ENCODE measurements around the gene GALNT10.

GALNT10 gene

DNA sequence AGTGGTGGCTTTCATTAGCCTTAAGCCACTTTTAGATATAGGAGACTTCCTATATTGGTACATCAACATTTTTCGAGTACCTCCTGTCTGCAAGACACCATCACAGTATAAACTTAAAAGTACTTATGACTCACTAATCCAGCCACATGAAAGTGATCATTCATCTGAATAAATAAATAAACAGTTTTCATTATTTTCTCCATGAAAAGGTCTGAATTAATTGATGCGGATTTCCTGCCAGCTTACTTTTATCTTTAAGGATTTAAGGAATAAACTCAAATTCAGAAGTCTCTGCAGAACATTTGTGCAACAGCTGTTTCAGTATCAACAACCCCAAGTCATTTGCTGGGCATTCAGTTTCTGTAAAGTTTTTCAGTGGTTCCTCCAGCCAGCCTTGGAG, 259.3 kb downstream of the GALNT10 start:
- Histone ChIP-seq H3K4me3 (replicated peaks; ENCODE audit: low read depth, low read length) (no peak overlapping the region), H3K36me3 (ENCODE audit: control insufficient read depth, insufficient read depth, low read length) (peaks cover 12% of the 10 kb centered on the region), H3K27me3 (replicated peaks; ENCODE audit: control insufficient read depth, insufficient read depth, low read length) (no peaks in the 10 kb centered on the region)
- TF ChIP-seq, protein P1, sequence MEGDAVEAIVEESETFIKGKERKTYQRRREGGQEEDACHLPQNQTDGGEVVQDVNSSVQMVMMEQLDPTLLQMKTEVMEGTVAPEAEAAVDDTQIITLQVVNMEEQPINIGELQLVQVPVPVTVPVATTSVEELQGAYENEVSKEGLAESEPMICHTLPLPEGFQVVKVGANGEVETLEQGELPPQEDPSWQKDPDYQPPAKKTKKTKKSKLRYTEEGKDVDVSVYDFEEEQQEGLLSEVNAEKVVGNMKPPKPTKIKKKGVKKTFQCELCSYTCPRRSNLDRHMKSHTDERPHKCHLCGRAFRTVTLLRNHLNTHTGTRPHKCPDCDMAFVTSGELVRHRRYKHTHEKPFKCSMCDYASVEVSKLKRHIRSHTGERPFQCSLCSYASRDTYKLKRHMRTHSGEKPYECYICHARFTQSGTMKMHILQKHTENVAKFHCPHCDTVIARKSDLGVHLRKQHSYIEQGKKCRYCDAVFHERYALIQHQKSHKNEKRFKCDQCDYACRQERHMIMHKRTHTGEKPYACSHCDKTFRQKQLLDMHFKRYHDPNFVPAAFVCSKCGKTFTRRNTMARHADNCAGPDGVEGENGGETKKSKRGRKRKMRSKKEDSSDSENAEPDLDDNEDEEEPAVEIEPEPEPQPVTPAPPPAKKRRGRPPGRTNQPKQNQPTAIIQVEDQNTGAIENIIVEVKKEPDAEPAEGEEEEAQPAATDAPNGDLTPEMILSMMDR (IDR thresholded peaks at IDR 0.05; ENCODE audit: insufficient read depth, low read length, poor library complexity, severe bottlenecking): no peak
- no peak for DNase-seq (ENCODE audit: extremely low read depth, insufficient read length)

DNA sequence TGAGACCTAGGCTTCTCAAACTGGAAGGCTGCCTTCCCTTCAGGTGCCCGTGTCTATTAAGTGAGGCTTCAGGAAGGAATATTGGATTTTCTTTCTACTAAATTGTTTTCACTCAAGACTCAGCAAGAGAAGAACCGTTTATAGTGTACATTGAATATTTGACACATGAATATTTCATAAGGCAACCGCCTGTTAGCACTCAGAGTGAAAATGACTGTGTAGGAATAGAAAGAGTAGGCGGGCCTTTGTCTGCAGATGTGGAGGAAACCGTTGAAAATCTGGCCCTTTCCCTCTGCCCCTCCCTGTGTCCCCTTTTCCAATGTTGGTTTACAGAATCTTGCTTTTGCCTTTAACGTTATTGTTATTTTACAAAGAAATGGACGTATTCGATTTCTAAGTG, 261.4 kb downstream of the GALNT10 start:
- DNase-seq (ENCODE audit: extremely low read depth, insufficient read length): no peak
- no peaks in the 10 kb centered on the region for H3K27me3 ChIP-seq (replicated peaks; ENCODE audit: control insufficient read depth, insufficient read depth, low read length)
- peaks cover 19% of the 10 kb centered on the region for H3K36me3 ChIP-seq (ENCODE audit: control insufficient read depth, insufficient read depth, low read length)
- TF ChIP-seq, protein P1 (IDR thresholded peaks at IDR 0.05; ENCODE audit: insufficient read depth, low read length, poor library complexity, severe bottlenecking): no peak
- H3K4me3 ChIP-seq (replicated peaks; ENCODE audit: low read depth, low read length): no peak overlapping the region

DNA sequence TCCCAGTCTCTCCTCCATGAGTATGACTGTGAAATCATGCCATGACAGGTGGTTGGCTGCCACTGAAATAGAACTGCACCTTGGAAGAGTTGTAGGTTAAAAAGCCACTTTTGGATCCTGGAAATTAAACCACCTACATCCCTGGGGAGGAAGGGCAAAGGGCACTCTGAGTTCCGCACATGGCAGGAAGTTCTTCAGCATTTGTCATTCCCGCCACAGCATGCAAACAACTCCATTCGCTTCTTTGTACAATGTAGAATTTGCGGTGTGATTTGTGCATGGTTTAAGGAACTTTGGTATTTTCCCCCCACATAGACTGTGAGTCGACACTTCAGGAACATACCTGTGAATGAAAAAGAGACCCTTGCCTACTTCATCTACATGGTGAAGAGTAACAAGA, 265.1 kb downstream of the GALNT10 start:
- H3K36me3 ChIP-seq (ENCODE audit: control insufficient read depth, insufficient read depth, low read length): peaks cover 23% of the 10 kb centered on the region
- no peak overlapping the region for H3K4me3 ChIP-seq (replicated peaks; ENCODE audit: low read depth, low read length)
- TF ChIP-seq, protein P1 (IDR thresholded peaks at IDR 0.05; ENCODE audit: insufficient read depth, low read length, poor library complexity, severe bottlenecking): no peak
- H3K27me3 ChIP-seq (replicated peaks; ENCODE audit: control insufficient read depth, insufficient read depth, low read length): no peaks in the 10 kb centered on the region
- DNase-seq (ENCODE audit: extremely low read depth, insufficient read length): no peak

DNA sequence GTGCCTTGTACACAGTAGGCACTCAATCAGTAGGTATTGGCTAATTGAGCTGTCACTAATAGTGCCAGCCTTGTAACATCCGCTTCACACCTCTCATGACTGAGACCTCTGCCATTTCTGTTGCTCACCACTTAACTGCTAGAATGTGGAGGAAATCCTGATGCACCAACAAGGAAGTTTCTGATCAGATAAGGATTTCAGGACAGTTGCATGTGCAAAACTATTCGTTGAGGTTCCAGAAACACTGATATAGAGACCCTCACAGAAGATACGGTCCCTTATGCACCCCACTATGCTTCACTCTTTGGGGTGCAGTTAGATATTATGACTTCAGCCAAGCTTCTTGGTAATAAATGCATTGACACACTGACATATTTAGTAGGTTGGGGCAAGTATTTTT, 266.0 kb downstream of the GALNT10 start:
- no peak overlapping the region for H3K4me3 ChIP-seq (replicated peaks; ENCODE audit: low read depth, low read length)
- H3K36me3 ChIP-seq (ENCODE audit: control insufficient read depth, insufficient read depth, low read length): peaks cover 23% of the 10 kb centered on the region
- DNase-seq (ENCODE audit: extremely low read depth, insufficient read length): no peak
- no peaks in the 10 kb centered on the region for H3K27me3 ChIP-seq (replicated peaks; ENCODE audit: control insufficient read depth, insufficient read depth, low read length)
- TF ChIP-seq, protein P1 (IDR thresholded peaks at IDR 0.05; ENCODE audit: insufficient read depth, low read length, poor library complexity, severe bottlenecking): no peak

DNA sequence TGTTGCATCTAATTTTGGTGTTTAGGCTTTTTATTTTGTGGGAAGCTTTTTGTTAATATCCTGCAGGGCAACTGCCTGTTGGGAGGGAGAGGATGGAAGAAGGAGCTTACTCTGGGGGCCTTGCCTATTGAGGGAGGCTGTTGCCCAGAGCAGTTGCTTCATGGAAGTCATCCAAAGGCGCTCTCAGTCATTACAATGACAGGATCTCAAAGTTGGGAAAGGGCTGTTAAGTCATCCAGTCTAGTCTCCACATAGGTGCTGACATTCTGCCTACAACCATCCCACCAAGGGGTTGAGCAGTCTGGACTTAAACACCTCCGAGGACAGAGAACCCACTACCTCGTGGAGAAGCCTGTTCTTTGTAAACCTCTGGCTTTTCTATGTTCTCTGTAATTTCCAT, 268.5 kb downstream of the GALNT10 start:
- no peak overlapping the region for H3K4me3 ChIP-seq (replicated peaks; ENCODE audit: low read depth, low read length)
- H3K27me3 ChIP-seq (replicated peaks; ENCODE audit: control insufficient read depth, insufficient read depth, low read length): no peaks in the 10 kb centered on the region
- DNase-seq (ENCODE audit: extremely low read depth, insufficient read length): no peak
- TF ChIP-seq, protein P1 (IDR thresholded peaks at IDR 0.05; ENCODE audit: insufficient read depth, low read length, poor library complexity, severe bottlenecking): no peak
- peaks cover 13% of the 10 kb centered on the region for H3K36me3 ChIP-seq (ENCODE audit: control insufficient read depth, insufficient read depth, low read length)

DNA sequence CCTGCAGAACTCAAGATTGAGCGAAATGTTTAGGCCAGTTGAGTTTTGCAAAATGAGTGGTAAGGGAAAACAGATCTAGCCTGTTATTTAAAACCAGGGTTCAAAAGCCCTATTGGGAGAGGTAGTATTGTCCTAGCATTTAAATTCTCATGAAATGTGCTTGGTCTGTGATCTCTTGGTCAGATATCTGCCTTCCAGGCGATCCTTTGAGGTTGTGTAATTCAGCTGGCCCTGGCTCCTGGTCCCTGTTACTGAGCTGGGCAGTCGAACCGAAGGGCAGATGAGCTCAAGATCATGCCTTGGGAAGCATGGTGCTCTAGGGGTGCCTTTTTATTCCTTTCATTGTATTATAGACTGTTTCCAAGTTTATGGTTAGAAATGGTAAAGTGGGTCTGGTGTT, 269.6 kb downstream of the GALNT10 start:
- Histone ChIP-seq H3K4me3 (replicated peaks; ENCODE audit: low read depth, low read length) (no peak overlapping the region), H3K27me3 (replicated peaks; ENCODE audit: control insufficient read depth, insufficient read depth, low read length) (no peaks in the 10 kb centered on the region), H3K36me3 (ENCODE audit: control insufficient read depth, insufficient read depth, low read length) (peaks cover 12% of the 10 kb centered on the region)
- TF ChIP-seq, protein P1 (IDR thresholded peaks at IDR 0.05; ENCODE audit: insufficient read depth, low read length, poor library complexity, severe bottlenecking): no peak
- DNase-seq (ENCODE audit: extremely low read depth, insufficient read length): no peak

Measured in GM06990 (cell line).